GM13976 (cell line): ENCODE results near the gene LGALS9C.
"Not testable (repeated sequence)": the region's sequence is repeated elsewhere in the genome, so short reads cannot be mapped to it uniquely, and the experiment has no call there.

Source experiments
- DNase-seq: peaks from one replicate; pipeline ENCODE4 v3.0.0; 2012; ENCODE audit warnings: low spot score
- in situ Hi-C: fragments of 300-500 bp; cut with MboI; formaldehyde crosslinking; loops from one replicate; pipeline ENCODE4 v1.12.0; 2022; ENCODE audit warnings: low sequenced_read_pairs, mixed read lengths, inconsistent platforms; ENCODE audit not compliant: unreplicated experiment

LGALS9C gene

DNA sequence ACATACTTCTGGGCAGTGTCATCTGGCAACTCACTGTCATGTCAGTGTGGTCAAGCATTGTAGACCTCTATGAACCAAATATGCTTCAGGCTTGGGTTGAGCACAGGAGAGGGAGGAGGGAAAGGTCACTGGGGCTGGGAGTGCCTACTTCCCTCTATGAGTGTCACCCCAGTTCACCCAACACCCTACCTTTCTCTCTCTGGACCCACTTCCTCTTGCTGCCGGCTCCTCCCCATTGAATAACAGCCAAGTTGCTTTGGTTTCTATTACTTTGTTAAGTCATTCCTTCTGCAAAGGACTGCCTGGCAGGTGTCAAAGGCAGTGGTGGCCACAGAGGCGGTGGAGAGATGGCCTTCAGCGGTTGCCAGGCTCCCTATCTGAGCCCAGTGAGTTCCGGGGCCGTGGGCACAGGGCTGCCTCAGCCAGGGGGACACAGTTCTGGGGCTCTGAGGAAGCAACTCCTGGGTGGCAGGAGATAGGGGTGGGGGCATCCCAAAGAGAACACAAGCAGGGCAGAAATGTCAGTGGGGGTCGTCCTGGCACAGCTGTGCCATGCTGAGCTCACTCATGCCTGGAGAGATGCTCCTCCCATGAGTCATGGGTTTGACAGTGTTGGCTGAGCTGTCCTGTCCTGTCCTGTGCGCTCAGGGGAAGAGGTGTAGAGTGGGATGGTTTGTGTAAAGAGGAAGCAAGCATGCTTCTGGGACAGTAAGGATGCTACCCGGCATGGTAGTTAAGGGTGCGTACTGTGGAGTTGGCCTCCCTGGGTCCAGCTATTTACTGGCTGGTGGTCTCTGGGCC lies at the start of gene LGALS9C:
Gene LGALS9C (plus strand): TSS at position 282 of the 801 bp plus-strand sequence. CDS start 66 bp downstream, at position 348.
- in situ Hi-C loops = not testable (repeated sequence)
- DNase-seq = peak; percentile 30

DNA sequence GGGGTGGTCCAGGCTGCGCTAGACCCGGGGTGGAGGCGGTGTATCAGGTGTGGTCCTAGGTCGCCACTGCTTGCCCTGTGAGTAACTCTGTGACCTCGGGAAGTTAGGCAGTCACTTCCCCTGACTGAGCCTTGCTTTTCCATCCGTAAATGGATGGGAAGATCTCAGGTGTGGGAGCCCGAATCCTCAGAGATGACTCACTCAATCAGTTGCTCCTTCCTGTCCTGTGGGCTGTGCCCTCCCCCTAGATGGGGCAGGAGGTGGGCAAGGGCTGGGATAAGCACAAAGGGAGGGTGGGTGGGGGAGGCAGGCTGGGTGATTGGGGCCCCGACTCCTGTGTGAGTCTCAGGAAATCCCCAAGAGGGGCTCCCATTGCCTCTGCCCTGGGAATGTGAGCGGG lies 44.4 kb upstream of the LGALS9C start:
- DNase-seq, in situ Hi-C loops: not testable (repeated sequence)

DNA sequence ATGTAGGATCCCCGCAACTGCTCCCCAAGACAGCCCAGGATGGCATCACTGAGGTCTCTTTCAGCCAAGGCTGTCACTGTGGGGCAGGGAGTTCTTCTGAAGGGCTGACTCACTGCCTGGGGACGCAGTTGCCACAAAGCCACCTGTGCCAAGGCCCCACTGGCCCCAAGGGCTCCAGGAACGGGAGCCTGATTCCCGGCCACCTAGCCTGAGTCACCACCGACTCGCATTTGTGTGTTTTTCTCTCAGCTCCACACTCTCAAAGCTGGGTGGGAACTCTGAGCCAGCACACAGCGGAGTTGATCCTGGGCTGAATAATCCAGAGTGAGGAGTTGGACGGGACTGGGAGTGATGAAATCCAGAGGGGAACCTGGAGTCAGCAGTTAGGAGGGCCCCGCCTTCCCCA lies 37.1 kb upstream of the LGALS9C start:
- DNase-seq, in situ Hi-C loops: not testable (repeated sequence)

DNA sequence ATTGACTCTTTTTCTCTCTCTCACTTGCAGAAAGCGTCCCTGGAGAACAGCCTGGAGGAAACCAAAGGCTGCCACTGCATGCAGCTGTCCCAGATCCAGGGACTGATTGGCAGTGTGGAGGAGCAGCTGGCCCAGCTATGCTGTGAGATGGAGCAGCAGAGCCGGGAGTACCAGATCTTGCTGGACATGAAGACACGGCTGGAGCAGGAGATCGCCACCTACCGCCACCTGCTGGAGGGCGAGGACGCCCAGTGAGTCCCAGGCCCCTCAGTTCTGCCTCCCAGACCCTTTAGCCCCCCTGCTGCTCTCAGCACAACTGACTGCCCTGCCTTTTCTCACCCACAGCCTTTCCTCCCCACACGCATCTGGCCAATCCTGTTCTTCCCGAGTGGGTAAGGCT lies 34.5 kb upstream of the LGALS9C start:
- in situ Hi-C loops = not testable (repeated sequence)

DNA sequence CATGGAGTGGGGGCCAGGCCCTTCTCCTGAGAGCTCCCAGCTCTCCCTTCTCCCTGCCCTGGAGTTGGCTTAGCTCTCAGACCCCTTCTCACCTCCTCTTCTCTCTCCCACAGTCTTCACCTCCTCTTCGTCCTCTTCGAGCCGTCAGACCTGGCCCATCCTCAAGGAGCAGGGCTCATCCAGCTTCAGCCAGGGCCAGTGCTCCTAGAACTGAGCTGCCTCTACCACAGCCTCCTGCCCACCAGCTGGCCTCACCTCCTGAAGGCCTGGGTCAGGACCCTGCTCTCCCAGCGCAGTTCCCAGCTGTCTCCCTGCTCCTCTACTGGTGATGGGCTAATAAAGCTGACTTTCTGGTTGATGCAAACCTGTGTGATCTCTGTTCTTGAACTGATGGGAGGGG lies 34.1 kb upstream of the LGALS9C start:
- DNase-seq, in situ Hi-C loops: not testable (repeated sequence)

More for the DNA sequence above, 34.5 kb upstream of the LGALS9C start:
- DNase-seq = not testable (repeated sequence)

DNA sequence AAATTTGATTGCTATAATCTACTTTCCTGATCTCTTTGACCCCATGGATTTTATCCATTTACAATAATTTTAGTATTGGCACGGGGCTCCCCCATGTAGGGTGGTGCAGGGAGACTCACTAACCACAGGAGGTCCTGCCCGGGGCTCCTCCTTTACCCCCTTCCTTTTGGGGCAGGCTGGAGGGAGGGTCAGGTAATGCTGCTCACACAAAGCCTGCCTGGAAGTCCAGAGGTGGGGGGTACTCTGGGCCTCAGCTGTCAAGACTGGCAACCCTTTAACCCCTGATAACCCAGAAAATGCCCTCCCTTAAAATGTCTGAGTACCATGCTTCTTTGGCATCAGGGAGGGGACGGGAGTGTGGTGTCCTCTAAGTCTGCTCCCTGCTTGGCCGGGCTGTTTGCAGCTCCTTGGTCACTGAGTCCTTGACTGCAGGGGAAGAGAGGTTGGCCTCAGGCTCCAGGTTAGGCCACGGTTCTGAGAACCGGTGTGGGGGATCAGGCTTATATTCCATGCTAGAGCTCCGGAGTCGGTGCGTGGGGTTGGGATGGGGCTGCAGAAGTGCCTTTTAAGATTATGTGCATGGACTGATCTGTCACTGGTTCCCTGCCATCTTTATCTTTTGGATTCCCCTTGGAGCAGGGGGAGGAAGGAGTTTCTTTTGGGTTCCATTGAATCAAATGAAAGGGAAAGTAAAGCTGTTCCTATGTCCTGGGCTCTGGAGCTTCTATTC lies 28.9 kb upstream of the LGALS9C start:
- in situ Hi-C loops = not testable (repeated sequence)
- peak; percentile 0 for DNase-seq

DNA sequence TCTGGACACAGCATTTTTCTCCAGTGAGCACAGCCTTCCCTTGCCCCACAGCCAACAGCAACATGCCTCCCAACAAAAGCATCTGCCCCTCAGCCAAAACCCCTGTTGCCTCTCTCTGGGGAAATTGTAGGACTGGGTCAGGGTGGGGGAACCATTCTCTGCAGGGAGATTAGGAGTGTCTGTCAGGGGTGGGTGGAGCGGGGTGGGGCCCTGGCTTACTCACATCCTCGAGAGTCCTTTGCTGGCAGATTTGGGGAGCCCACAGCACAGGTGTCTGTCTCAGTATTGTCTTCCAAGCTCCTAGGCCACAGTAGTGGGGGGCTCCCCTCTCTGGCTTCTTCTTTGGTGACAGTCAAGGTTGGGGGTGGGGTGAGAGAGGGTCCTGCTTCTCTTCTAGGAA lies 28.3 kb upstream of the LGALS9C start:
- in situ Hi-C loops = not testable (repeated sequence)

DNA sequence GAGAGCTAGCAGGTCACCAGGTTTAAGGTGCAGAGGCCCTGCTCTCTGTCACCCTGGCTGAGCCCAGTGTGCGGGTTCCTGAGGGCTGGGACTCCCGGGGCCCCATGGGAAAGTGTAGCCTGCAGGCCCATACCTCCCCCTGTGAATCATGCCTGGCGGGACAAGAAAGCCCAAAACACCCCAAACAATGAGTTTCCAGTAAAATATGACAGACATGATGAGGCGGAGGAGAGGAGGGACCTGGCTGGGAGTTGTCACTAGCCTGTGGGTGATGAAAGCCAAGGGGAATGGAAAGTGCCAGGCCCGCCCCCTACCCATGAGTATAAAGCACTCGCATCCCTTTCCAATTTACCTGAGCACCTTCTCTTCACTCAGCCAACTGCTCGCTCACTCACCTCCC lies 26.8 kb upstream of the LGALS9C start:
- in situ Hi-C loops, DNase-seq: not testable (repeated sequence)

More for the DNA sequence above, 28.3 kb upstream of the LGALS9C start:
- DNase-seq = not testable (repeated sequence)

DNA sequence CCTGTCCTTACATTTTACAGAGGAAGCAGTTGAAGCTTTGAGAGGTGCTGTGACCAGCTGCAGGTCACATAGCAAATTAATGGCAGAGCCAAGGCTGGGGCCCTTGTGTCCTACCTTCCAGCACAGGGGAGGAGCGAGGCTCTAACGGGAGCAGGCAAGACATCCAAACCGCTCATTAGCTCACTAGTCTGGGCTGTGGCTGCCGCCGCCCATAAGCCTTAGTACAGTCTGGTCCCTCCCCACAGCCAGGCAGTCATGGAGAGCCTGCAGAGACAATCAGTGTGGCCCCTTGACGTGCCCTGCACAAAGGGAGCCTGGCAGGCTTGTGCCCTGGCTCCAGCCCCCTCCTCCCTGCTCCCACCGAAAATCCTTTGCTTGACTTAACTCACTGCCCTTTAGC lies 25.6 kb upstream of the LGALS9C start:
- DNase-seq, in situ Hi-C loops: not testable (repeated sequence)

DNA sequence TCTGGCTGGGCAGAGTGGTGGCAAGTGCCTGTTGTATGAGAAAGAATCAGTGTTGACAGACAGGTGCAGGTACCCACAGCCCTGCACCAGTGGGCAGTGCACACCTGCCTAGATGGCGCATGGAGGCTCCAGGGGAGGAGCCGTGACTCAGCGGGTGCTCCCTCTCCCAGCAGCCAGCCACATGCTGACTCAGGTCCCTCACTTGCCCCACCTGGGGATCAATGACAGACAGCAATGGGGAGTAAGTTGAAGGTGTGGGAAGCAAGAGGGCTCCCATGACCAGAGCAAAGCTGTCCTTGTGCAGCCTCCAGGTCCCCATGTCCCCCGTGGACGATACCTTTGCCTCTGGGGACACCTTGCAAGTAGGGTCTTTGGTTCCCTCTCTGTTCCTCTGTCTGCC lies 24.6 kb upstream of the LGALS9C start:
- in situ Hi-C loops, DNase-seq: not testable (repeated sequence)

DNA sequence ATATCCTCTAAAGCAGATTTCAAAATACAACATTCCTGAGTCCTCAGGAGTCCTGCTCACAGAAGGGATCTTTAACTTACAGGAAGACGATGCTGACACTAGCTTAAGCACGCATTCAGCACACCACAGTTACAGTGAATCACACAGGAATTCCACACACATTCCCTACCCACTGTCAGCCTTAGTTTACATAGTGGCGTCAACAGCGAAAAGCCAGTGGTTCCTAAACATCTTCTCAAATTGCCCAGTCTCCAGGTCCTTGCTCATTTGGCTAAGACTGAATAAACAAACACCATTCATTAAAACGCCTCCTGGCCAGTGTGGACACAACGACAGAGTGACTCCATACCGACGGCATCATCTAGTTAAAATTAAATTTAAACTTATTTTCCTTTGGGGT lies 17.6 kb upstream of the LGALS9C start:
- in situ Hi-C loops, DNase-seq: not testable (repeated sequence)

DNA sequence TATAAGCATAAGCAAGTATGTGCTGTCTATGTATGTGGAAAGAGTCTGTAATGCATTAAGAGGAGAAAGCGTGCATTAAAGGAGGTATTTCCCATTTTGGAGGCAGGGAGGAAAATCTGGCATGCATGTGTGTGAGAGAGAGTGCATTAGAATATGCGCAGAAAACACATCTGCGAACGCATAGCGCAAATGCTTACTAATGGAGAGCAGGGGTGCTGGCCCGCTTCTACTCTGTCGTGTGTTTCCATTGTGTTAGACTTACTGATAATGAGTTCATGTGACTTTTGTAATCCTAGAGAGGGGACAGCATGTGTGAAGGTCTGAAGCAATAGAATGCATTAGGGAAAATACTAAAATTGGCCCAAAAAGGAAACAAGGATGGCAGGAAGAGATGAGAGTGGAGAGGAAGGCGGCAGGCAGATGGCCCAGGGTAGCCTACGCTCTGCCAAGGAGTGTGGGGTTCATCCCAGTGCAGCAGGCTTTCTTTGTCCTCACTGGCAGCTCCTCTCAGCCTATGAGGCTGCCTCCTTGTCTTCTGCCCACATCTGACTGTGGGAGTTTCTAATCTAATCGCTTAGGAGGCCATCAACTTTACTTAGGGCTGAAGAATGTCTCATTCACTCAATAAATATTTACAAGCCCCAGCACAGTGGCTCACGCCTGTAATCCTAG lies 12.6 kb upstream of the LGALS9C start:
- in situ Hi-C loops, DNase-seq: not testable (repeated sequence)

DNA sequence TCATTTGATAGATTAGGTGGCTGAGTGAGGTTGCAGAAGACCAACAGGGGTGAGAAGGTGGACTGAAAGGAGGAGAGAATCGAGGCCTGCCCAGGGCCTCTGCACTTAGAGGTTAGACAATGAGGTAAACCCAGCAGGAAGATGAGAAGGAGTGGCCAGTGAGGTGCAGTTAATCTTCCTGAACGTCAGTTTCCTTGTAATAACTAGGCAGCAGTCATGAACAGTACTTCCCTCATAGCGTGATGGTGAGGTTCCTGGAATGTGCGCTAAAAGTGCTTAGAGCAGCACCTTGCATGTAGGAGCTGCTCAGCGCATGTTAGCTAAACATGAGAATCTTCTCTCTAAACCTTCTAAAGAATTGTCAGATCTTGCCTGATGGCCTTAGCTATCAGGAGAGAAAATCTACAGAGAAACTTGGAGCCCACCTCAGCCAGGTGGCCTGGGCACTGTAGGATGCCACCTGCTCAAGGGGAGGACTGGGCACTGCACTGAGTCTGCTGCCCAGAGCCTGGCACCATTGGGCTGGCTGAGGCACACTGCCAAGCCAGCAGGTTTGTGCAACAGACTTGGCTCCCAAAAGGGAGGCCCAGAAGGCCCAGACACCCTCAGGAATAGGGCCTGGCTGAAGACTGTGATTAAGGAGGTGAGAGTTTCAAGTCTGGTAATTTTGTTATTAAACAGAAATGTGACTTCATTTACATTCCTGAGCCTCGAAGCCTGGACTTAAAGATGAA lies 10.2 kb upstream of the LGALS9C start:
- in situ Hi-C loops, DNase-seq: not testable (repeated sequence)

DNA sequence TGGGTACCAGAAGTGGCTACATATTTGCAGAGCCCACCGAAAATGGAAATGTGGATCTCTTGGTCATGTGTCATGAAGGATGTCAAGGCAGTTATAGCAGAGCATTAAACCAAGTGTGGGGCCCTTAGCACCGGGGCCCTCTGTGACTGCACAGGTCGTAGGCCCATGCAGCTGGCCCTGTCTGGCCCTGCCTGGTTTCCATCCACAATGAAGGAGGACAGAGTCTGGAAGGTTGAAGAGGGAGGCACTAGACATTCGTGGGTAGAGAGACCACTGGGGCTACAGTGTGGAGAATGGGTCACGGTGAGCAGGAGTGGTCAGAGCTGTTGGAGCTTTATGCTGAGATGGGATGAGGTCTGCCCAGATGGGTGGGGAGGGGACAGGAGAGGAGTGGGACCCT lies 9.6 kb upstream of the LGALS9C start:
- in situ Hi-C loops, DNase-seq: not testable (repeated sequence)

DNA sequence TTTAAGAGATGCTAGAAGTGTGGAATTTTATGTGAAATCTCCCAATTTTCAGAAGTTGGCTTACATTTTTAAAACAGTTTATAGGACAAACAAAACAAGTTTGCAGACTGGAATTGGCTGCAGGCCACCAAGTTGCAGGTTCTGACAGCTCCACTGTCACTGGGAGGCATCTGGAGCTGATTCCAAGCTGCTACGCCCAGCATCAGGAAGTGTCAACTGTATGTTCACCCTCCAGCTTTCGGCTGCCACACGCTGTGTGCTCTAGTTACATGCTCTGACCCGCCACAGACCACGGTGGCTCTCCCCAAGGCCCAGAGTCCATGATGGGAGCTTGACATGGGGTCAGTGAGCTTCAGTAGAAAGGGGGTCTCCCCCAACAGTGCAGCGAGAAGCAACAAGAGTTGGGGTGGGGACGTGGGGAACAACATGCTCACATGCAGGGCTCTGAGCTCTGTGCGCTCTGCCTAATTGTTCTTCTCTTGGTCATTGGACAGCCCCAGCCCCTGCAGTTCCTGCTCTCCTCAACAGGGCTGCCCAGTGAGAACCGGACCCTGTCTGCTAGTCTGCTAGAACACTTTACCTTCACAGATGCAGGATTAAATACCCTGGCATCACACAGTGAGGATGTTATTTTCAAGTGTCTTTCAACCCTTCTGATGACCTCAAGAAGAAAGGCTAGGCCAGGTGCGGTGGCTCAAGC lies 8.0 kb upstream of the LGALS9C start:
- DNase-seq, in situ Hi-C loops: not testable (repeated sequence)

DNA sequence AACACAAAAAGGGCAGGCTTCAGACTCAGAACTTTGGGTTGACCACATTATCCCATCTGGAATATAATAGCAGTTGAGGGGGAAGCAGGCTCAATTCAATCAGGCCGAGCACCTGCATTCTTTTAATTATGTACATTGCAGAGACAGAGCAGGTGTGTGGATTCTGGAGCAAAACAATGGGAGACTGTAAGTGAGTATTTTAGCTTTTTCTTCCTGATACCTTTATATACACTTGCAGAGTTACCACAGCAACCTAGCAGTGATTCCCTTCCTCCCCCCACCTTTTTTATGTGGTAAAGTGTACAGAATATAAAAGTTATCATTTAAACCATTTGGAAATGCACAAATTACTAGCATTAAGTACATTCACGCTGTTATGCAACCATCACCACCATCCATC lies 6.8 kb upstream of the LGALS9C start:
- in situ Hi-C loops, DNase-seq: not testable (repeated sequence)

DNA sequence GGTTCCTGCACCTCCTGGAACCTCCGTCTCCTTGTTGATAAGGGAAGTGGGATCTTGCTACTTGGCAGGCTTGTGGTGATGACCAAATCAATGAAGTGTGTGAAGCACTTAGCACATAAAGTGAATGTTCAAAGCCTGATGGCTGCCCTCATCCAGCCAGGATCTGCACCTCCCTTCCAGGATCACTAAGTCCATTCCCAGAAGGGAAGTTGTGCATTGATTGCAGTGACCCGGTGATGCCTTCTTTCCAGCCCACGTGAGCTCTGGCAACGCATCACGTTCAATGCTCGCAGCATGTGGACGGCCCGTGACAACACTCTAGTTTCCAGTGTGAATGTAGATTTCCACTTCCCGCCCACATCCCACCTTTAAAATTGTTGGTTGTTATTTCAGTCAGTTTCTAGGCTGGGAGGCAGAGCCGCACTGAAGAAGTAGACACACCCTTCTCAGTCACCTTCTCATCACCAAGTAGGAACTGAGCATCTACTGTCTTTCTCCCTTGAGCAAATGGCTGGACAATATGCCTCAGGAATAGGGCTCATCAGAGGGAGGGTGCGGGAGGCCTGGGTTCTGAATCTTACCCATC lies 6.2 kb upstream of the LGALS9C start:
- DNase-seq, in situ Hi-C loops: not testable (repeated sequence)
